Thyroid gland (tissue), 4 donors: ENCODE measurements around the gene DQX1.

Experiments
- CTCF ChIP-seq, 6 experiments: fragments of 200-600 bp in 3 of 6; fragments of 450-650 bp in 3 of 6; sonication (generic) in 3 of 6; IDR thresholded peaks; one replicate each; pipeline ENCODE4 v1.5.1; 2016 to 2019; ENCODE audit warnings: antibody characterized with exemption in 6 of 6, mild to moderate bottlenecking in 2 of 6, inconsistent platforms in 1 of 6, moderate library complexity in 1 of 6
- POLR2A ChIP-seq, 2 donors: fragments of 450-650 bp; IDR thresholded peaks; one replicate each; pipeline ENCODE4 v1.6.1; 2017; ENCODE audit warnings: antibody characterized with exemption in 2 of 2, mild to moderate bottlenecking in 2 of 2, moderate library complexity in 1 of 2

GRCh38 chr2:74524005-74524404 is 2.0 kb downstream of the DQX1 start:
- no peak for TF ChIP-seq CTCF (IDR thresholded peaks at IDR 0.05)
- no peak for TF ChIP-seq POLR2A (IDR thresholded peaks at IDR 0.05)
